Thoracic aorta (tissue), 2 donors: ENCODE measurements around the gene HSPA6. TPM values are rescaled to one million over a fixed set of nuclear protein-coding genes. Genes with fewer than 3 reads are reported as not detected.
A peak's percentile ranks its signal among the peaks of the same experiment; 100 is the strongest.

Experiments
- ATAC-seq: fragments of 150-250 bp; one replicate; pipeline ENCODE4 v1.8.0; 2017; ENCODE audit warnings: low read depth; ENCODE audit not compliant: insufficient number of reproducible peaks, low FRiP score
- DNase-seq: peaks from one replicate; pipeline ENCODE4 v3.0.0-alpha.2; 2020; ENCODE audit warnings: low spot score
- H3K27ac ChIP-seq, 2 donors: fragments of 200-600 bp; sonication (generic); 1 replicate in 1 of 2; 2 replicates in 1 of 2; pipeline ENCODE4 v1.5.1; 2016; ENCODE audit warnings: mild to moderate bottlenecking in 2 of 2, moderate library complexity in 2 of 2
- H3K27me3 ChIP-seq: fragments of 200-600 bp; sonication (generic); replicated peaks from 2 replicates; pipeline ENCODE4 v1.6.0; 2016; ENCODE audit warnings: mild to moderate bottlenecking; ENCODE audit not compliant: insufficient read depth
- H3K36me3 ChIP-seq: fragments of 200-600 bp; sonication (generic); one replicate; pipeline ENCODE4 v1.5.1; 2016
- H3K4me1 ChIP-seq, 2 donors: fragments of 200-600 bp; sonication (generic); 1 replicate in 1 of 2; 2 replicates in 1 of 2; pipeline versions ENCODE4 v1.5.1 to v1.6.0; 2016; ENCODE audit warnings: low read depth in 2 of 2, mild to moderate bottlenecking in 1 of 2; ENCODE audit not compliant: control insufficient read depth in 1 of 2
- H3K4me3 ChIP-seq: fragments of 200-600 bp; sonication (generic); 2 replicates; pipeline ENCODE4 v1.5.1; 2016; ENCODE audit warnings: mild to moderate bottlenecking
- H3K9me3 ChIP-seq: fragments of 200-600 bp; sonication (generic); 2 replicates; pipeline ENCODE4 v1.5.1; 2016
- total RNA-seq, 2 donors: library from RNA; depleted of rRNA; stranded (reverse); fragments of >200 nt; gene quantifications; one replicate each; pipeline versions ENCODE4 v1.1.0 to v1.2.3, GENCODE V29; 2016
- TF ChIP-seq, protein P1 (sequence below): fragments of 200-600 bp; sonication (generic); IDR thresholded peaks from one replicate; pipeline ENCODE4 v1.5.1; 2019; ENCODE audit warnings: antibody characterized with exemption

The HSPA6 gene
- total RNA-seq, 2 donors from 2014 or later = 7.7 to 11.9 TPM

- Histone ChIP-seq H3K4me3 (no peak overlapping the region), H3K27ac (no peak overlapping the region), H3K27me3 (peaks cover 6% of the 10 kb centered on the region), H3K36me3 (no peaks in the 10 kb centered on the region), H3K9me3 (no peaks in the 10 kb centered on the region), H3K4me1 (peaks cover 4 to 5% of the 10 kb centered on the region in 2 donors)
- DNase-seq = no peak
- TF ChIP-seq, protein P1, sequence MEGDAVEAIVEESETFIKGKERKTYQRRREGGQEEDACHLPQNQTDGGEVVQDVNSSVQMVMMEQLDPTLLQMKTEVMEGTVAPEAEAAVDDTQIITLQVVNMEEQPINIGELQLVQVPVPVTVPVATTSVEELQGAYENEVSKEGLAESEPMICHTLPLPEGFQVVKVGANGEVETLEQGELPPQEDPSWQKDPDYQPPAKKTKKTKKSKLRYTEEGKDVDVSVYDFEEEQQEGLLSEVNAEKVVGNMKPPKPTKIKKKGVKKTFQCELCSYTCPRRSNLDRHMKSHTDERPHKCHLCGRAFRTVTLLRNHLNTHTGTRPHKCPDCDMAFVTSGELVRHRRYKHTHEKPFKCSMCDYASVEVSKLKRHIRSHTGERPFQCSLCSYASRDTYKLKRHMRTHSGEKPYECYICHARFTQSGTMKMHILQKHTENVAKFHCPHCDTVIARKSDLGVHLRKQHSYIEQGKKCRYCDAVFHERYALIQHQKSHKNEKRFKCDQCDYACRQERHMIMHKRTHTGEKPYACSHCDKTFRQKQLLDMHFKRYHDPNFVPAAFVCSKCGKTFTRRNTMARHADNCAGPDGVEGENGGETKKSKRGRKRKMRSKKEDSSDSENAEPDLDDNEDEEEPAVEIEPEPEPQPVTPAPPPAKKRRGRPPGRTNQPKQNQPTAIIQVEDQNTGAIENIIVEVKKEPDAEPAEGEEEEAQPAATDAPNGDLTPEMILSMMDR = no peak
- ATAC-seq = no peak
Observed at GRCh38 chr1:161482610-161483009, 41.7 kb upstream of the HSPA6 start.

DNA sequence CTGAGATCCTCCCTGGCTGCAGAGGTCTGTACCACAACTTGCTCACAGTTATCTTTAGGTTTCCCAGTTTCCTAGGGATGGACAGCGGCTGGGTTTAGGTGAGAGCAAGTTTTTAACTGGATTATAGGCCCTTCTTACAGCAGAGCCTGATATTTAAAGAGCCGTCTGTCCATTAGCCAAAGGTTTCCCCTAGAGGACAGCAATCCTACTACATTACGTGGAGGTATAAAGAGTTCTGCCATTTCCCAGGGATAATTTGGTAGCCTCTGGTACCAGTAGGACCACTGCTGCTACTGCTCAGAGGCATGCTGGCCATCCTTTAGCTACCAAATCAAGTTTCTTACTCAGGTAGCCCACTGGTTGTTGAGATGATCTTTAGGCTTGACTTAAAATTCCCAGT is 41.0 kb upstream of the HSPA6 start:
- Histone ChIP-seq H3K9me3 (no peaks in the 10 kb centered on the region), H3K4me3 (no peak overlapping the region), H3K4me1 (peaks cover 4 to 6% of the 10 kb centered on the region in 2 donors), H3K27ac (no peak overlapping the region), H3K27me3 (peaks cover 6% of the 10 kb centered on the region), H3K36me3 (no peaks in the 10 kb centered on the region)
- DNase-seq (no peak), ATAC-seq (no peak)
- TF ChIP-seq, protein P1 = no peak

DNA sequence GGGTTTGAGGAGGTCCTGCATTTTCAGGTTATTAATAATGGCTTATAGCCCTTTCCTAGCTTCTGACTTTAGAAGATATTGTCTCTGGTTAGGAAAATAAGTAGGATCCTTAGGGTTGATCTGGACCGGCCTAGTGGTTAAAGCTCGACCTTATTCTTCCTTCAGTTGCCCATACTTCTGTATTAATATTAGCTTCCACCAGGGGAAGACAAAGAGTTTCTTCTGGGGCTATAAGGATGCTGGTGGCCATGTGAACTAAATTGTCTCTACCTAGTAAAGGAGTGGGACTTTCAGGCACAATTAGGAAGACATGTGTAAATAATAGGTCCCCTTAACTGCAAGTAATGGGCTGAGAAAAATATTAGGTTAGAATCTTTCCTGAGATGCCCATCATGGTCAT is 39.7 kb upstream of the HSPA6 start:
- no peak for DNase-seq
- Histone ChIP-seq H3K4me3 (no peak overlapping the region), H3K27ac (no peak overlapping the region), H3K9me3 (no peaks in the 10 kb centered on the region), H3K4me1 (peaks cover 4 to 6% of the 10 kb centered on the region in 2 donors), H3K27me3 (peaks cover 6% of the 10 kb centered on the region), H3K36me3 (no peaks in the 10 kb centered on the region)
- ATAC-seq = no peak
- TF ChIP-seq, protein P1 = no peak

GRCh38 chr1:161486806-161487741 is 37.3 kb upstream of the HSPA6 start:
- H3K9me3 ChIP-seq = no peaks in the 10 kb centered on the region
- no peaks in the 10 kb centered on the region for H3K36me3 ChIP-seq
- TF ChIP-seq, protein P1 = peak; percentile 81
- H3K27ac ChIP-seq = no peak overlapping the region
- peaks cover 4 to 6% of the 10 kb centered on the region in 2 donors for H3K4me1 ChIP-seq
- H3K27me3 ChIP-seq = peaks cover 6% of the 10 kb centered on the region
- ATAC-seq = no peak
- peak overlapping the region; percentile 61 for H3K4me3 ChIP-seq
- DNase-seq = no peak

DNA sequence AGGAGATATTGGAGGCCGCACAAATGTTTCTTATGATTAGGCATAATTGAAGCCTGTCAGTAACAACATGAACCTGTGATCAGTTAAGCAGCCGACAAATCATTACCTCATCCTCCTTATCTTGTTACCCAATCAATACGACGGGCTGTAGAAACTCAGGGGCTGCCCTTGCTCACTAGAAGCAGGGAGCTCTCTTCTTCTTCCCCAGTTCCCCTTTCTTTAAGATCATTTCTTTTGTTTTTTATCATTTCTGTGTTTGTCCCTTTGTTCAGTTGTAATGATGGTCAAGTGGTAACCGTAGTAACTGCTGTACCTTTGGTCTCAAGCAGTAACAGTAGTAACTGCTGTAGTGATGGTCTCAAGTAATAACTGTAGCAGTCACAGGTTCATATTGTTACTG is 32.9 kb upstream of the HSPA6 start:
- Histone ChIP-seq H3K4me1 (peaks cover 4 to 6% of the 10 kb centered on the region in 2 donors), H3K27ac (no peak overlapping the region), H3K36me3 (no peaks in the 10 kb centered on the region), H3K4me3 (no peak overlapping the region), H3K9me3 (no peaks in the 10 kb centered on the region), H3K27me3 (no peaks in the 10 kb centered on the region)
- ATAC-seq (no peak), DNase-seq (no peak)
- TF ChIP-seq, protein P1 = no peak
